ENCODE results near the gene CD99. TPM values are rescaled to one million over a fixed set of nuclear protein-coding genes. Genes with fewer than 3 reads are reported as not detected.

Gene CD99
- polyA plus RNA-seq, 1 of the 3 experiments (the other 2 are of a cell fraction), result 346 TPM

GRCh38 chrX:2665387-2666304 is 25.4 kb upstream of the CD99 start:
- Histone ChIP-seq H3K4me1 (ENCODE audit: control insufficient read depth in 1 of 2, insufficient read depth in 2 of 2, low read depth in 1 of 2, low read length in 1 of 2) (no peaks in the 10 kb centered on the region; a peak in 1 of 4 replicates), H3K4me3 (ENCODE audit: low read depth in 2 of 2, low read length in 1 of 2) (no peak overlapping the region), H4K20me1 (ENCODE audit: insufficient read depth) (no peaks in the 10 kb centered on the region), H2AFZ (ENCODE audit: low read depth) (no peak overlapping the region), H3F3A (replicated peaks; ENCODE audit: insufficient read depth) (no peaks in the 10 kb centered on the region), H3K27ac (ENCODE audit: low read depth in 2 of 2, low read length in 1 of 2) (no peak overlapping the region), H3K9me3 (no peaks in the 10 kb centered on the region), H3K9me2 (no peaks in the 10 kb centered on the region), H3K9ac (no peak overlapping the region), H3K79me2 (ENCODE audit: insufficient read depth) (no peaks in the 10 kb centered on the region), H3K4me2 (no peak overlapping the region), H3K27me3 (ENCODE audit: insufficient read depth) (peaks cover 16% of the 10 kb centered on the region; the same call in 1 of the 2 replicates), H3K36me3 (replicated peaks in 1 of 2; ENCODE audit: control insufficient read depth in 1 of 2, insufficient read depth in 2 of 2, low read length in 1 of 2) (no peaks in the 10 kb centered on the region)
- ChIA-PET CTCF (no interaction called here), POLR2A (no interaction called here)
- no peak for DNase-seq
- TF ChIP-seq MXI1 (IDR thresholded peaks at IDR 0.05; ENCODE audit: low read depth, low read length), result no peak
- no peak for TF ChIP-seq TCF12 (IDR thresholded peaks at IDR 0.05)
- no peak for TF ChIP-seq EZH2phosphoT487 (IDR thresholded peaks at IDR 0.05; ENCODE audit: borderline replicate concordance, low read depth)
- TF ChIP-seq FOXM1 (IDR thresholded peaks at IDR 0.05; ENCODE audit: low read depth), result no peak
- no peak for TF ChIP-seq USF1 (IDR thresholded peaks at IDR 0.05; ENCODE audit: borderline replicate concordance, low read depth)
- TF ChIP-seq MEF2A (IDR thresholded peaks at IDR 0.05; ENCODE audit: borderline replicate concordance, low read depth), result no peak
- TF ChIP-seq FOXJ3 (CRISPR knock-in tag; IDR thresholded peaks at IDR 0.05), result no peak
- no peak for TF ChIP-seq FOSL2 (IDR thresholded peaks at IDR 0.05; ENCODE audit: borderline replicate concordance, low read depth)
- no peak for TF ChIP-seq NRF1 (IDR thresholded peaks at IDR 0.05; ENCODE audit: low read depth, low read length)
- TF ChIP-seq ELF1 (IDR thresholded peaks at IDR 0.05), result no peak
- no peak for TF ChIP-seq POLR2AphosphoS5 (IDR thresholded peaks at IDR 0.05; ENCODE audit: low read depth, low read length)
- TF ChIP-seq CTCF (IDR thresholded peaks at IDR 0.05), result no peak
- TF ChIP-seq SMC3 (IDR thresholded peaks at IDR 0.05; ENCODE audit: low read depth, low read length), result no peak
- no peak for TF ChIP-seq GATA2 (CRISPR knock-in tag; IDR thresholded peaks at IDR 0.05)
- no peak for TF ChIP-seq TEAD4 (IDR thresholded peaks at IDR 0.05; ENCODE audit: borderline replicate concordance, insufficient read depth)
- 34% methylated on average over 7 of the region's 7 CpGs for WGBS (ENCODE audit: low lambda C conversion rate)

GRCh38 chrX:2666491-2666890 is 24.6 kb upstream of the CD99 start:
- H3K4me3 ChIP-seq (ENCODE audit: low read depth in 2 of 2, low read length in 1 of 2), result no peak overlapping the region
- H2AFZ ChIP-seq (ENCODE audit: low read depth), result no peak overlapping the region
- H3K4me1 ChIP-seq (ENCODE audit: control insufficient read depth in 1 of 2, insufficient read depth in 2 of 2, low read depth in 1 of 2, low read length in 1 of 2), result no peaks in the 10 kb centered on the region; a peak in 1 of 4 replicates
- H3K9me2 ChIP-seq, result no peaks in the 10 kb centered on the region
- H4K20me1 ChIP-seq (ENCODE audit: insufficient read depth), result no peaks in the 10 kb centered on the region
- H3K9me3 ChIP-seq, result no peaks in the 10 kb centered on the region
- H3K27me3 ChIP-seq (ENCODE audit: insufficient read depth), result peaks cover 16% of the 10 kb centered on the region; the same call in 1 of the 2 replicates
- no peaks in the 10 kb centered on the region for H3K79me2 ChIP-seq (ENCODE audit: insufficient read depth)
- H3K27ac ChIP-seq (ENCODE audit: low read depth in 2 of 2, low read length in 1 of 2), result no peak overlapping the region
- no peaks in the 10 kb centered on the region for H3K36me3 ChIP-seq (replicated peaks in 1 of 2; ENCODE audit: control insufficient read depth in 1 of 2, insufficient read depth in 2 of 2, low read length in 1 of 2)
- no peak for DNase-seq
- ChIA-PET POLR2A (no interaction called here), CTCF (no interaction called here)
- H3K9ac ChIP-seq, result no peak overlapping the region
- H3F3A ChIP-seq (replicated peaks; ENCODE audit: insufficient read depth), result no peaks in the 10 kb centered on the region
- no peak overlapping the region for H3K4me2 ChIP-seq
- WGBS (ENCODE audit: low lambda C conversion rate), result 57% methylated on average over 2 of the region's 2 CpGs
- TF ChIP-seq SIN3A (IDR thresholded peaks at IDR 0.05; ENCODE audit: borderline replicate concordance, low read depth, low read length) (no peak), IRF3 (IDR thresholded peaks at IDR 0.05; ENCODE audit: low read depth, low read length) (no peak), NFIC (IDR thresholded peaks at IDR 0.05; ENCODE audit: borderline replicate concordance) (no peak), RFX5 (IDR thresholded peaks at IDR 0.05; ENCODE audit: low read length) (no peak), REST (IDR thresholded peaks at IDR 0.05; ENCODE audit: low read depth, low read length) (no peak), CHD2 (IDR thresholded peaks at IDR 0.05; ENCODE audit: low read length, partially characterized antibody) (no peak), RCOR1 (IDR thresholded peaks at IDR 0.05; ENCODE audit: low read length) (no peak)
